ENCODE measurements around the gene SOAT1. TPM values are rescaled to one million over a fixed set of nuclear protein-coding genes. Genes with fewer than 3 reads are reported as not detected.

Gene SOAT1
- total RNA-seq, 1 donor from 2014 or later = 28.8 TPM

DNA sequence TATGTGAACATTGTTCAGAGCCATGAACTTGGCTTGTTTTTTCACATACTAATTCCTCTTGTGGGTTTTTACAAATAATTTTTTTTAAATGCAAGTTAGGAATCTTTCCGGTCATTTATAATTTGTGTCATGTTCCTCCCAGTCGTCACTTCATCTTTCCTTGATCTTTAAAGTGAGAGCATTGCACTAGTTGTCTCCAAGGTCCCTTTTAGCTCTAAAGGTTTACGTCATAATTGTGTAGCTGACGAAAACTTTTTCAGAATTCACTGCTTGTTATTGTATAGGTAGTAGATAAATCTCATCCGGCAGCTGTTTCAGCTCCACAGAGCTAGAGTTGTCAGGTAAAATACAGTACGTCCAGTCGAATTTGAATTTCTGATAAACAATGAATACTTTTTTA lies 33.6 kb downstream of the SOAT1 start:
- Mint-ChIP-seq H3K9me3 (peaks cover 7% of the 10 kb centered on the region), H3K27me3 (ENCODE audit: low read depth) (no peaks in the 10 kb centered on the region), H3K4me3 (no peak overlapping the region), H3K27ac (no peak overlapping the region), H3K36me3 (peaks cover 24% of the 10 kb centered on the region), H3K4me1 (peaks cover 36% of the 10 kb centered on the region)
- TF ChIP-seq, protein P1, sequence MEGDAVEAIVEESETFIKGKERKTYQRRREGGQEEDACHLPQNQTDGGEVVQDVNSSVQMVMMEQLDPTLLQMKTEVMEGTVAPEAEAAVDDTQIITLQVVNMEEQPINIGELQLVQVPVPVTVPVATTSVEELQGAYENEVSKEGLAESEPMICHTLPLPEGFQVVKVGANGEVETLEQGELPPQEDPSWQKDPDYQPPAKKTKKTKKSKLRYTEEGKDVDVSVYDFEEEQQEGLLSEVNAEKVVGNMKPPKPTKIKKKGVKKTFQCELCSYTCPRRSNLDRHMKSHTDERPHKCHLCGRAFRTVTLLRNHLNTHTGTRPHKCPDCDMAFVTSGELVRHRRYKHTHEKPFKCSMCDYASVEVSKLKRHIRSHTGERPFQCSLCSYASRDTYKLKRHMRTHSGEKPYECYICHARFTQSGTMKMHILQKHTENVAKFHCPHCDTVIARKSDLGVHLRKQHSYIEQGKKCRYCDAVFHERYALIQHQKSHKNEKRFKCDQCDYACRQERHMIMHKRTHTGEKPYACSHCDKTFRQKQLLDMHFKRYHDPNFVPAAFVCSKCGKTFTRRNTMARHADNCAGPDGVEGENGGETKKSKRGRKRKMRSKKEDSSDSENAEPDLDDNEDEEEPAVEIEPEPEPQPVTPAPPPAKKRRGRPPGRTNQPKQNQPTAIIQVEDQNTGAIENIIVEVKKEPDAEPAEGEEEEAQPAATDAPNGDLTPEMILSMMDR (IDR thresholded peaks at IDR 0.05; ENCODE audit: unreplicated experiment) = no peak
- no peak for DNase-seq (ENCODE audit: low spot score in 2 of 2, unreplicated experiment in 2 of 2)

DNA sequence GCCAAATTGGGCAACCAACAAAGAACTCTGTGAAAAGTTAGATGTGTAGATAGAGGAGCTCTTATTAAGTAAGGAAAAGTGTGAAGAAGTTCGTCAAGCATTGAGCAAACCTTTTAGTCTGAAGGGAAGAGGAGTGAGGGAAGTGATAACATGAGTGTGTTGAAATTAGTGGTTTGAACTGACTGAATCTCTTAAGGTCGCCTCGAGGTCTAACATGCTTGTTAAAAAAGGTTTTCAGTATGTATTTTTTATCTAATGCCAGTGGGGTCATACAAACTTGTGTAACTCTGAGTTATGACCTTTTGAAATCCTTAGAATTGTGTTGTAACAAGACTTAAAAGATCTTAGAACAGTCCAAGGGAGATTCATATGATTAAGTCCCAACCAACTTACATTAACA lies 34.1 kb downstream of the SOAT1 start:
- no peak overlapping the region for H3K4me3 Mint-ChIP-seq
- TF ChIP-seq, protein P1 (IDR thresholded peaks at IDR 0.05; ENCODE audit: unreplicated experiment) = no peak
- H3K9me3 Mint-ChIP-seq = peaks cover 7% of the 10 kb centered on the region
- peaks cover 36% of the 10 kb centered on the region for H3K4me1 Mint-ChIP-seq
- no peaks in the 10 kb centered on the region for H3K27me3 Mint-ChIP-seq (ENCODE audit: low read depth)
- no peak overlapping the region for H3K27ac Mint-ChIP-seq
- peaks cover 21% of the 10 kb centered on the region for H3K36me3 Mint-ChIP-seq
- DNase-seq (ENCODE audit: low spot score in 2 of 2, unreplicated experiment in 2 of 2) = no peak

DNA sequence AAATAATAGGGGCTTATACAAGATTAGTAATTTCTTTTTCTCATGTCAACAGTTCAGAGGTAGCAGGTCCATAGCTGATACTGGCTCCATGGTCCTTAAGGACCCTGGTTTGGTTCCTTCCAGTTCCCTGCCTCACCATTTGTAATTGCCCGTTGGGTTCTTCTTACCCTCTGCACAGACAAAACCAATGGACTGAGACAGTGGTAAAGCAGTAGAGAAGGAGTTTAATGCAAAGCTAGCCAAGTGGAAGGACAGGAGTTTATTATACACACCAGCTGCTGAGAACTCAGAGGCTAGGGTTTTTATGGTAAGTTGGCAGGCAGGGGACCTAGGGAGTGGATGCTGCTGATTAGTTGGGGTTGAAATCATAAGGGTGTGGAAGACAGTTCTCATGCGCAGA lies 36.3 kb downstream of the SOAT1 start:
- Mint-ChIP-seq H3K9me3 (peaks cover 7% of the 10 kb centered on the region), H3K4me3 (no peak overlapping the region), H3K27me3 (ENCODE audit: low read depth) (no peaks in the 10 kb centered on the region), H3K36me3 (peaks cover 26% of the 10 kb centered on the region), H3K4me1 (peaks cover 22% of the 10 kb centered on the region), H3K27ac (no peak overlapping the region)
- no peak for DNase-seq (ENCODE audit: low spot score in 2 of 2, unreplicated experiment in 2 of 2)
- TF ChIP-seq, protein P1 (IDR thresholded peaks at IDR 0.05; ENCODE audit: unreplicated experiment) = no peak

DNA sequence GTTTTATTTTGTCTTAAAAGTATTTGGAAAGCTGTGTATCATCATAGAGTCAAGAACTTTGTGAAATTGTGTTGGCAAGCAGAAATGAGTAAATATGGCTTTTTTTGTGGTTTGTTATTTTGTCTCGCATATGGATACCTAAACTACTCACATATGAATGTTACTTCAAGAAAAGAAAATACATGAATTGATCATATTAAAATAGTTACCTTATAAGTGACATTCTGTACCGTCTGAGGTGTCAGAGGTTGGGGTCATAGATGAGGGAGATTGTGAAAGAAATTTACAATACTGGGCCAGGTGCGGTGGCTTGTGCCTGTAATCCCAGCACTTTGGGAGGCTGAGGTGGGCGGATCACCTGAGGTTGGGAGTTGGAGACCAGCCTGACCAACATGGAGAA lies 40.8 kb downstream of the SOAT1 start:
- H3K36me3 Mint-ChIP-seq = peaks cover 28% of the 10 kb centered on the region
- H3K4me3 Mint-ChIP-seq = no peak overlapping the region
- TF ChIP-seq, protein P1 (IDR thresholded peaks at IDR 0.05; ENCODE audit: unreplicated experiment) = no peak
- H3K27ac Mint-ChIP-seq = no peak overlapping the region
- peaks cover 18% of the 10 kb centered on the region for H3K4me1 Mint-ChIP-seq
- no peak for DNase-seq (ENCODE audit: low spot score in 2 of 2, unreplicated experiment in 2 of 2)
- no peaks in the 10 kb centered on the region for H3K27me3 Mint-ChIP-seq (ENCODE audit: low read depth)
- peaks cover 7% of the 10 kb centered on the region for H3K9me3 Mint-ChIP-seq

DNA sequence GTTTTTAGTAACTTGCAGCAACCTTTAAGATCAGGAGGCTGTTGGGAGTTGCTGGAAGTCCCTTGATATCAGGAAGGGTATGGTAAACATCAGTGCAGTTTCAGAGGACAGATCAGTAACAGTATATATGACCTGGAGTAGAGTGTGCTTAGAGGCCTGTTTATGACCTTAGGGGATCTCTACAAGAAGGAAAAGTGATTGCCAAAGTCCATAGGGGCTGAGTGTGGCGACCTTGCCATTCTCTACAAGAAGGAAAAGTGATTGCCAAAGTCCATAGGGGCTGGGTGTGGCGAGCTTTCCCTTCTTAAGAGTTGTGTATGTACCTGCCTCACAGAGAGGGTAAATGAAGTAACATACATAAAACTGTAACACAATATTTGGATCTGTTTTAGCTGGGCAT lies 43.7 kb downstream of the SOAT1 start:
- TF ChIP-seq, protein P1 (IDR thresholded peaks at IDR 0.05; ENCODE audit: unreplicated experiment) = no peak
- Mint-ChIP-seq H3K27ac (no peak overlapping the region), H3K27me3 (ENCODE audit: low read depth) (no peaks in the 10 kb centered on the region), H3K4me1 (peaks cover 9% of the 10 kb centered on the region), H3K9me3 (no peaks in the 10 kb centered on the region), H3K36me3 (peaks cover 23% of the 10 kb centered on the region), H3K4me3 (no peak overlapping the region)
- no peak for DNase-seq (ENCODE audit: low spot score in 2 of 2, unreplicated experiment in 2 of 2)

DNA sequence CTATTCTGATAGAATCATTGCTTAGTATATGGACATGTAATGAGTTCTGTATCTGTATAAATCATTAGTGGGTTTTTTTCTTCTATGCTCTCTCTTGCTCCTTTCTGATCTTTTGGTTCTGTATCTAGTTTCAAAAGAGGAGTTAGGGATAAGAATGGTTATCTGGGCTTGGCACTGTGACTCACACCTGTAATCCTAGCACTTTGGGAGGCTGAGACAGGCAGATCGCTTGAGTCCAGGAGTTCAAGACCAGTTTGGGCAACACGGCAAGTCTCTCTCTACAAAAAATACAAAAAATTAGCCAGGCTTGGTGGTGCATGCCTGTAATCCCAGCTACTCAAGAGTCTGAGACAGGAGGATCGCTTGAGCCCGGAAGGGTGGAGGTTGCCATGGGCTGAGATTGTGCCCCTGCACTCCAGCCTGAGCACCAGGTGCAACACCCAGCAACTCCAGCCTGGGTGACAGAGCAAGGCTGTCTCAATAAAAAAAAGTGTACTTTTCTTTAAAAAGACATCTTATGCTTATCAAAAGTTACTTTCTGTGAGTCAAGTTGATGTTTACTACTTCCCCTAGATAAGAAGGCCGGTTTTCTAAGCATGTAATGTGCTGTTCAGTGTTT lies 44.5 kb downstream of the SOAT1 start:
- TF ChIP-seq, protein P1 (IDR thresholded peaks at IDR 0.05; ENCODE audit: unreplicated experiment) = no peak
- H3K4me1 Mint-ChIP-seq = peaks cover 1% of the 10 kb centered on the region

More for the DNA sequence above, 44.5 kb downstream of the SOAT1 start:
- Mint-ChIP-seq H3K27me3 (ENCODE audit: low read depth) (no peaks in the 10 kb centered on the region), H3K36me3 (peaks cover 29% of the 10 kb centered on the region), H3K4me3 (no peak overlapping the region), H3K27ac (no peak overlapping the region), H3K9me3 (no peaks in the 10 kb centered on the region)
- no peak for DNase-seq (ENCODE audit: low spot score in 2 of 2, unreplicated experiment in 2 of 2)
